ENCODE data around the gene SAP30L. TPM values are rescaled to one million over a fixed set of nuclear protein-coding genes. Genes with fewer than 3 reads are reported as not detected.

The SAP30L gene
- total and polyA plus RNA-seq, 5 experiments from 2014 or later, result 20.1 to 47.3 (median 35.6) TPM

GRCh38 chr5:154479160-154479943, 33.6 kb downstream of the SAP30L start:
- ATAC-seq (no peak), DNase-seq (no peak)
- Mint-ChIP-seq H3K4me1 (peaks cover 30 to 79% (median 60%) of the 10 kb centered on the region in 4 donors), H3K27me3 (peaks cover 67 to 91% (median 79%) of the 10 kb centered on the region in 5 donors), H3K9me3 (no peaks in the 10 kb centered on the region), H3K27ac (peak overlapping the region in 1 of 10 donors; percentile 64), H3K36me3 (peaks cover 0 to 5% (median 0%) of the 10 kb centered on the region in 3 donors), H3K4me3 (peak overlapping the region in 9 of 10 donors; percentile 67 to 85 (median 69))
- POLR2A ChIA-PET, result no interaction called here

GRCh38 chr5:154479944-154480750, 34.4 kb downstream of the SAP30L start:
- Mint-ChIP-seq H3K4me3 (peak overlapping the region in 1 of 10 donors; percentile 77), H3K9me3 (no peaks in the 10 kb centered on the region), H3K36me3 (peaks cover 0 to 2% (median 0%) of the 10 kb centered on the region in 3 donors), H3K27ac (no peak overlapping the region), H3K4me1 (peaks cover 22 to 73% (median 53%) of the 10 kb centered on the region in 4 donors), H3K27me3 (peaks cover 66 to 91% (median 79%) of the 10 kb centered on the region in 5 donors)
- ATAC-seq (peak in 1 of 2 donors; percentile 67), DNase-seq (peak in 1 of 10 donors; percentile 8)
- POLR2A ChIA-PET, result no interaction called here

- Mint-ChIP-seq H3K27me3 (peaks cover 67 to 92% (median 81%) of the 10 kb centered on the region in 5 donors), H3K36me3 (peaks cover 0 to 2% (median 0%) of the 10 kb centered on the region in 3 donors), H3K27ac (no peak overlapping the region), H3K9me3 (no peaks in the 10 kb centered on the region), H3K4me3 (no peak overlapping the region), H3K4me1 (peaks cover 19 to 66% (median 47%) of the 10 kb centered on the region in 4 donors)
- POLR2A ChIA-PET, result no interaction called here
- ATAC-seq, result no peak
- no peak for DNase-seq
These were observed 35.0 kb downstream of the SAP30L start for GRCh38 chr5:154480847-154481246.

GRCh38 chr5:154481584-154482381, 36.0 kb downstream of the SAP30L start:
- ATAC-seq (no peak), DNase-seq (no peak)
- Mint-ChIP-seq H3K4me3 (peak overlapping the region in 1 of 10 donors; percentile 58), H3K27ac (no peak overlapping the region), H3K36me3 (peaks cover 0 to 2% (median 0%) of the 10 kb centered on the region in 3 donors), H3K27me3 (peaks cover 70 to 92% (median 84%) of the 10 kb centered on the region in 5 donors), H3K9me3 (no peaks in the 10 kb centered on the region), H3K4me1 (peaks cover 15 to 57% (median 39%) of the 10 kb centered on the region in 4 donors)
- POLR2A ChIA-PET, result no interaction called here

GRCh38 chr5:154482528-154483449, 37.0 kb downstream of the SAP30L start:
- peaks cover 0 to 2% (median 0%) of the 10 kb centered on the region in 3 donors for H3K36me3 Mint-ChIP-seq
- H3K27me3 Mint-ChIP-seq, result peaks cover 70 to 92% (median 84%) of the 10 kb centered on the region in 5 donors
- DNase-seq (no peak), ATAC-seq (no peak)
- H3K4me3 Mint-ChIP-seq, result peak overlapping the region in 4 of 10 donors; percentile 22 to 36 (median 31)
- peaks cover 11 to 47% (median 32%) of the 10 kb centered on the region in 4 donors for H3K4me1 Mint-ChIP-seq
- no peaks in the 10 kb centered on the region for H3K9me3 Mint-ChIP-seq
- POLR2A ChIA-PET, result no interaction called here
- peak overlapping the region in 1 of 10 donors; percentile 65 for H3K27ac Mint-ChIP-seq

GRCh38 chr5:154483654-154484392, 38.0 kb downstream of the SAP30L start:
- ATAC-seq, result no peak
- H3K27me3 Mint-ChIP-seq, result peaks cover 72 to 97% (median 87%) of the 10 kb centered on the region in 5 donors
- POLR2A ChIA-PET, result no interaction called here
- H3K9me3 Mint-ChIP-seq, result no peaks in the 10 kb centered on the region
- peaks cover 0 to 2% (median 0%) of the 10 kb centered on the region in 3 donors for H3K36me3 Mint-ChIP-seq
- no peak for DNase-seq
- H3K27ac Mint-ChIP-seq, result no peak overlapping the region
- H3K4me3 Mint-ChIP-seq, result peak overlapping the region in 6 of 10 donors; percentile 4 to 60 (median 28)
- H3K4me1 Mint-ChIP-seq, result peaks cover 11 to 44% (median 29%) of the 10 kb centered on the region in 4 donors

- DNase-seq, result no peak
- ATAC-seq, result no peak
- POLR2A ChIA-PET, result no interaction called here
- Mint-ChIP-seq H3K4me3 (peak overlapping the region in 3 of 10 donors; percentile 13 to 19 (median 15)), H3K27ac (no peak overlapping the region), H3K9me3 (no peaks in the 10 kb centered on the region), H3K4me1 (peaks cover 9 to 39% (median 24%) of the 10 kb centered on the region in 4 donors), H3K36me3 (peaks cover 0 to under 1% (median 0%) of the 10 kb centered on the region in 3 donors), H3K27me3 (peaks cover 70 to 98% (median 85%) of the 10 kb centered on the region in 5 donors)
These were observed 38.7 kb downstream of the SAP30L start for GRCh38 chr5:154484393-154485095.

GRCh38 chr5:154485096-154485491, 39.3 kb downstream of the SAP30L start:
- Mint-ChIP-seq H3K4me3 (no peak overlapping the region), H3K27ac (peak overlapping the region in 1 of 10 donors; percentile 51), H3K27me3 (peaks cover 70 to 98% (median 85%) of the 10 kb centered on the region in 5 donors), H3K36me3 (no peaks in the 10 kb centered on the region), H3K9me3 (no peaks in the 10 kb centered on the region), H3K4me1 (peaks cover 6 to 35% (median 21%) of the 10 kb centered on the region in 4 donors)
- no peak for DNase-seq
- ATAC-seq, result no peak
- POLR2A ChIA-PET, result no interaction called here

GRCh38 chr5:154485850-154486426, 40.1 kb downstream of the SAP30L start:
- Mint-ChIP-seq H3K36me3 (no peaks in the 10 kb centered on the region), H3K9me3 (no peaks in the 10 kb centered on the region), H3K27me3 (peaks cover 63 to 97% (median 82%) of the 10 kb centered on the region in 5 donors), H3K4me1 (peaks cover 6 to 30% (median 17%) of the 10 kb centered on the region in 4 donors), H3K27ac (no peak overlapping the region), H3K4me3 (no peak overlapping the region)
- DNase-seq, result no peak
- POLR2A ChIA-PET, result no interaction called here
- ATAC-seq, result no peak

GRCh38 chr5:154486427-154486866, 40.6 kb downstream of the SAP30L start:
- peaks cover 58 to 93% (median 77%) of the 10 kb centered on the region in 5 donors for H3K27me3 Mint-ChIP-seq
- no peak for DNase-seq
- H3K4me3 Mint-ChIP-seq, result no peak overlapping the region
- POLR2A ChIA-PET, result no interaction called here
- no peak overlapping the region for H3K27ac Mint-ChIP-seq
- H3K4me1 Mint-ChIP-seq, result peaks cover 6 to 30% (median 17%) of the 10 kb centered on the region in 4 donors
- no peaks in the 10 kb centered on the region for H3K9me3 Mint-ChIP-seq
- no peak for ATAC-seq
- H3K36me3 Mint-ChIP-seq, result no peaks in the 10 kb centered on the region

Measured in naive thymus-derived CD8-positive, alpha-beta T cell (primary cell).